ENCODE data around the gene IL20RB. TPM values are rescaled to one million over a fixed set of nuclear protein-coding genes. Genes with fewer than 3 reads are reported as not detected.
"Not testable (repeated sequence)": the region's sequence is repeated elsewhere in the genome, so short reads cannot be mapped to it uniquely, and the experiment has no call there.

The IL20RB gene
- total RNA-seq, 2 donors from 2014 or later, result 0.41 TPM; not detected in 1

GRCh38 chr3:137012097-137012501 lies 54.3 kb downstream of the IL20RB start:
- DNase-seq (ENCODE audit: low spot score), result no peak
- H3K4me1 ChIP-seq, result peaks cover 0 to 10% of the 10 kb centered on the region in 2 donors
- no peak overlapping the region for H3K27ac ChIP-seq
- no peaks in the 10 kb centered on the region for H3K9me3 ChIP-seq
- H3K36me3 ChIP-seq, result no peaks in the 10 kb centered on the region
- no peaks in the 10 kb centered on the region for H3K27me3 ChIP-seq
- H3K4me3 ChIP-seq, result no peak overlapping the region
- TF ChIP-seq CTCF (IDR thresholded peaks at IDR 0.05), result no peak

GRCh38 chr3:137013951-137014688 lies 56.3 kb downstream of the IL20RB start:
- peak overlapping the region; percentile 52 to 73 for H3K27ac ChIP-seq
- H3K4me3 ChIP-seq, result peak overlapping the region; percentile 34 to 51
- peak; percentile 95 for DNase-seq (ENCODE audit: low spot score)
- no peaks in the 10 kb centered on the region for H3K27me3 ChIP-seq
- TF ChIP-seq CTCF (IDR thresholded peaks at IDR 0.05), result peak; percentile 81 to 91
- no peaks in the 10 kb centered on the region for H3K36me3 ChIP-seq
- peaks cover 0 to 10% of the 10 kb centered on the region in 2 donors for H3K4me1 ChIP-seq
- H3K9me3 ChIP-seq, result no peaks in the 10 kb centered on the region

- H3K27me3 ChIP-seq; DNase-seq (ENCODE audit: low spot score); H3K9me3 ChIP-seq; H3K36me3 ChIP-seq; H3K4me3 ChIP-seq; H3K27ac ChIP-seq: not testable (repeated sequence)
- peaks cover 0 to 10% of the 10 kb centered on the region in 2 donors for H3K4me1 ChIP-seq
Observed at GRCh38 chr3:137017316-137017715, 59.5 kb downstream of the IL20RB start.

GRCh38 chr3:137020315-137020714 lies 62.5 kb downstream of the IL20RB start:
- no peak for DNase-seq (ENCODE audit: low spot score)
- Histone ChIP-seq H3K27ac (no peak overlapping the region), H3K4me3 (no peak overlapping the region), H3K36me3 (no peaks in the 10 kb centered on the region), H3K4me1 (no peaks in the 10 kb centered on the region), H3K27me3 (no peaks in the 10 kb centered on the region), H3K9me3 (no peaks in the 10 kb centered on the region)
- TF ChIP-seq CTCF (IDR thresholded peaks at IDR 0.05), result no peak

- Histone ChIP-seq H3K4me1 (no peaks in the 10 kb centered on the region), H3K4me3 (no peak overlapping the region), H3K27me3 (no peaks in the 10 kb centered on the region), H3K9me3 (no peaks in the 10 kb centered on the region), H3K36me3 (no peaks in the 10 kb centered on the region), H3K27ac (no peak overlapping the region)
- no peak for TF ChIP-seq CTCF (IDR thresholded peaks at IDR 0.05)
- DNase-seq (ENCODE audit: low spot score), result no peak
Observed at GRCh38 chr3:137020888-137021287, 63.1 kb downstream of the IL20RB start.

- Histone ChIP-seq H3K27ac (no peak overlapping the region), H3K4me1 (no peaks in the 10 kb centered on the region), H3K27me3 (no peaks in the 10 kb centered on the region), H3K4me3 (no peak overlapping the region), H3K9me3 (no peaks in the 10 kb centered on the region), H3K36me3 (no peaks in the 10 kb centered on the region)
- no peak for TF ChIP-seq CTCF (IDR thresholded peaks at IDR 0.05)
- no peak for DNase-seq (ENCODE audit: low spot score)
Observed at GRCh38 chr3:137024348-137024747, 66.6 kb downstream of the IL20RB start.

All from right atrium auricular region (tissue), 2 donors.